ENCODE data around the gene CD1B. TPM values are rescaled to one million over a fixed set of nuclear protein-coding genes. Genes with fewer than 3 reads are reported as not detected.

Gene CD1B
- not detected in 2 replicates for total RNA-seq

DNA sequence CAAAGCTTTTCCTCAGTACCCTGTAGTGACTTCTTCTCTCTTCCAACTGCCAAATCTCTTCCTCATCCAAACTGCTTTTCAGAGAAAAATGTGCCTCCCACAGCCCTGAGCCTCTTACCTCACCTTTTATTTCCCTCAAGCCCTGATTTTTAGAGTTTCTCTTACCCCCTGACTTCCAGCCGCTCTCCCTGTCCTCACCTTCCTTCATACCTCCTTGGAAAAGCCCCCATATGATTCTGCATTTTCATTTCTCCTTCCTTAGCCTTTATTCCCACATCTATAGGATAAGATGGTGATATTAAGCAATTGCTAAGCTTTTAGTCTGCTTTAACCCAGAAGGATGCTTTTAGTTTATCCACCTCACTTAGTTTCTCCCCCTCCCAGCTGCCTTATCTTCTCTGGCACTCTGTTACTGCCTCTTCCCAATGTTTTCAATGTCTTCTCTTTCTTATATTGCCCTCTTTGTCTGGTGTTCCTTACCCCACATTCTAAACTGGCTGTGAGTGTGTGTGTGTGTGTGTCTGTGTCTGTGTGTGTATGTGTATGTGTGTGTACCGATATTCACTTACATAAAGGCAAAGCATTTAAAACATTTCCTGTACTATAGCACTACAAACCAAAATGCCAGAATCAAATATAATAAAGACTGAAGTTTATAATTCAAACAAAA is at the start of gene CD1B:
CD1B (minus strand) TSS at position 51 of the 670 bp plus-strand sequence. CDS start 108 bp downstream, outside the sequence.

DNA sequence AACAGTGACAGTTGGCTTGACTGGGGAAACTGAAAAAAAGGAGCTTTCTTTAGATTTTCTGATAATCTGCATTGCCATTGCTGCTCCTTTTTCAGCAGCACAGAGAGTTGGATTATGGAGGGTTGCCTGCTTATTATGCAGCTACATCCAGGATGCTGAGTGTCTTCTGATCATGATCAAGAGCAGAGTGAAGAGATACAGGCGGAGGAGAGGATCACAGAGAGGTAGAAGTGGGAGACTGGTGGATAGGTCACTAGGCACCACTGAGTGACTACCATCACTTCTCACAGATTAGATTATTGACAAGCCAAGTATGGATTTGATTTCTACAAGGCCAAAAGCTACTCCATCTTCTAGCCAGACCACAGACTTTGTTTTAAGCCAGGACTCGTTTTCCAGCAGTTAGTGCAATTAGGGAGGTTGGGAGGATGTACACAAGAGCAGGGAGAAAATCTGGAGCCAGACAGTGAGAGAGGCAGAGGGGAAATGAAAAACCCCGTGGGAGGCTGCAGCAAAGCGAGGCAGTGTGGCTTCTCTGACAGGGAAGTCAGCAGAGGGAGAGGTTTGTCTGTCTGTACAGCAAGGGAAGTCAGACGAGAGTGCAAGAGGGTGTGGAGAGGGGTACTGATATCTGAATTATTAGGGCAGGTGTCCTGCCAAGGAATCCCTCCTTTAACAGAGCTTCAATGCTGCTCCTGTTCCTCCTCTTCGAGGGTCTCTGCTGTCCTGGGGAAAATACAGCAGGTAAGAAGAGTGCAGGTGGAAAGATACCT is 22.2 kb upstream of the CD1B start, which contains the start of gene CD1E:
CD1E (plus strand) TSS at position 592 of the 773 bp plus-strand sequence; CDS start at position 687, 95 bp downstream.

DNA sequence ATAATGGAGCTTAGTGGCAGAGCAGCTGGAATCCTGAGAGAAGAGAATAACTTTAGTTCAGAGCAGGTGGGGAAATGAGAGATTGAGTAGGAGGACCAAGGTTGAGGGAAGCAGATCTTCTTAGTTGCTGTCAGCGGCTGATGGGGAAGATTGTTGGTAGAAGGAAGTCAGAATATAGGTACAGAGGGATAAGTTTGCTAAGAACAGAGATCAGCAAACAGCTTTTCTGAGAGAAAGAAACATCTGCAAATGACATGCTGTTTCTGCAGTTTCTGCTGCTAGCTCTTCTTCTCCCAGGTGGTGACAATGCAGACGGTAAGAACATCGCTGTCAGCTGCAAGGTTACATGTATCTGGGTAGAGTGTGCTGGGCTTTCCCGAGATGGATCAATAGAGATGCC is 41.5 kb downstream of the CD1B start, which contains the start of gene CD1C:
CD1C (plus strand) TSS at position 113 of the 400 bp plus-strand sequence; CDS start at position 255, 142 bp downstream.

Other genes with a start within 250 kb of the CD1B start
- 2.1 and 2.3 TPM in 2 replicates for gene CD1D, start 150.6 kb downstream of the CD1B start, total RNA-seq
- gene CD1A, start 77.1 kb downstream of the CD1B start, total RNA-seq: not detected in 2 replicates
- not detected in 2 replicates for gene CD1C, start 41.6 kb downstream of the CD1B start, total RNA-seq
- not detected in 2 replicates for gene CD1E, start 22.4 kb upstream of the CD1B start, total RNA-seq
- gene OR10T2, start 67.9 kb upstream of the CD1B start, total RNA-seq: not detected in 2 replicates
- not detected in 2 replicates for gene OR10K2, start 94.7 kb upstream of the CD1B start, total RNA-seq
- not detected in 2 replicates for gene OR10K1, start 130.3 kb upstream of the CD1B start, total RNA-seq
- not detected in 2 replicates for gene OR10R2, start 140.7 kb upstream of the CD1B start, total RNA-seq
- not detected in 2 replicates for gene OR6Y1, start 222.9 kb upstream of the CD1B start, total RNA-seq
- not detected in 2 replicates for gene OR6P1, start 239.0 kb upstream of the CD1B start, total RNA-seq
- gene OR10X1, start 248.4 kb upstream of the CD1B start, total RNA-seq: not detected in 2 replicates